Measurements from ENCODE around the gene TEX53.

GRCh38 chr9:114662081-114662989, 4.7 kb upstream of the TEX53 start:
- peak; percentile 77 for TF ChIP-seq CTCF (IDR thresholded peaks at IDR 0.05; ENCODE audit: poor library complexity, severe bottlenecking)
- TF ChIP-seq SMC3 (conservative IDR thresholded peaks at IDR 0.05; ENCODE audit: poor library complexity): peak; percentile 79
- no peak for TF ChIP-seq POLR2AphosphoS5 (IDR thresholded peaks at IDR 0.05)
- no peak for TF ChIP-seq EZH2 (IDR thresholded peaks at IDR 0.05; ENCODE audit: borderline replicate concordance, insufficient read depth, low read length, poor library complexity, severe bottlenecking)
- TF ChIP-seq TAF1 (IDR thresholded peaks at IDR 0.05; ENCODE audit: low read depth): no peak
- peak; percentile 82 for TF ChIP-seq RAD21 (conservative IDR thresholded peaks at IDR 0.05)
